HepG2 (cell line): ENCODE results near the gene SERHL2. TPM values are rescaled to one million over a fixed set of nuclear protein-coding genes. Genes with fewer than 3 reads are reported as not detected.
A peak's percentile ranks its signal among the peaks of the same experiment; 100 is the strongest.

Experiments
- CCDC6 ChIP-seq: sonication (generic); formaldehyde crosslinking; IDR thresholded peaks from 2 replicates; pipeline ENCODE4 v1.8.1; 2022; ENCODE audit warnings: mild to moderate bottlenecking, missing genetic modification reagents, moderate library complexity
- DMAP1 ChIP-seq: IDR thresholded peaks from 2 replicates; pipeline ENCODE4 v1.6.1; 2016
- ELF3 ChIP-seq: IDR thresholded peaks from 2 replicates; pipeline ENCODE4 v1.6.1; 2016; ENCODE audit warnings: missing genetic modification reagents, missing compliant biosample characterization
- GATAD2A ChIP-seq: IDR thresholded peaks from 2 replicates; pipeline ENCODE4 v1.6.1; 2016
- GTF2F1 ChIP-seq: fragments of 150-350 bp; IDR thresholded peaks from 2 replicates; pipeline ENCODE4 v1.6.1; 2014; ENCODE audit warnings: low read length
- HNRNPLL ChIP-seq: fragments of 200-400 bp; formaldehyde crosslinking; IDR thresholded peaks from 2 replicates; pipeline ENCODE4 v1.6.1; 2017; ENCODE audit warnings: mild to moderate bottlenecking, low read depth, low read length; ENCODE audit not compliant: poor library complexity, severe bottlenecking
- KAT8 ChIP-seq: IDR thresholded peaks from 2 replicates; pipeline ENCODE4 v1.6.1; 2016; ENCODE audit warnings: missing genetic modification reagents, missing compliant biosample characterization
- MAFF ChIP-seq: IDR thresholded peaks from 2 replicates; pipeline ENCODE4 v1.6.1; 2011; ENCODE audit warnings: low read depth, low read length, improper control_type of control experiment
- POLR2AphosphoS5 ChIP-seq: IDR thresholded peaks from 2 replicates; pipeline ENCODE4 v1.6.1; 2012; ENCODE audit warnings: low read depth, low read length
- RAD21 ChIP-seq: fragments of 450-650 bp; formaldehyde crosslinking; IDR thresholded peaks from 2 replicates; pipeline ENCODE4 v1.5.0; 2020; ENCODE audit warnings: mild to moderate bottlenecking
- RBFOX2 ChIP-seq: fragments of 200-400 bp; formaldehyde crosslinking; IDR thresholded peaks from 2 replicates; pipeline ENCODE4 v1.6.1; 2017; ENCODE audit warnings: low read depth, mild to moderate bottlenecking, low read length
- SALL1 ChIP-seq: sonication (generic); formaldehyde crosslinking; IDR thresholded peaks from 2 replicates; pipeline ENCODE4 v1.8.0; 2022; ENCODE audit warnings: mild to moderate bottlenecking, missing genetic modification reagents
- SMAD1 ChIP-seq: sonication (generic); formaldehyde crosslinking; IDR thresholded peaks from 2 replicates; pipeline ENCODE4 v1.4.0; 2020; ENCODE audit warnings: missing genetic modification reagents, low read depth, mild to moderate bottlenecking, borderline replicate concordance
- TBL1XR1 ChIP-seq: fragments of 150-350 bp; IDR thresholded peaks from 2 replicates; pipeline ENCODE4 v1.6.1; 2014; ENCODE audit warnings: borderline replicate concordance, low read length; ENCODE audit not compliant: partially characterized antibody
- ZNF160 ChIP-seq: sonication (generic); formaldehyde crosslinking; IDR thresholded peaks from 2 replicates; pipeline ENCODE4 v1.8.0; 2022; ENCODE audit warnings: mild to moderate bottlenecking, inconsistent platforms, missing genetic modification reagents
- ZNF180 ChIP-seq: sonication (generic); formaldehyde crosslinking; IDR thresholded peaks from 2 replicates; pipeline ENCODE4 v1.4.0; 2020; ENCODE audit warnings: low read depth, missing genetic modification reagents, borderline replicate concordance
- ZNF292 ChIP-seq: sonication (generic); formaldehyde crosslinking; IDR thresholded peaks from 2 replicates; pipeline ENCODE4 v1.8.1; 2022; ENCODE audit warnings: mild to moderate bottlenecking, low read depth, missing genetic modification reagents, borderline replicate concordance
- ZNF333 ChIP-seq: sonication (generic); formaldehyde crosslinking; IDR thresholded peaks from 2 replicates; pipeline ENCODE4 v1.4.0; 2020; ENCODE audit warnings: mild to moderate bottlenecking, missing genetic modification reagents, borderline replicate concordance
- ZNF501 ChIP-seq: sonication (generic); formaldehyde crosslinking; IDR thresholded peaks from 2 replicates; pipeline ENCODE4 v1.5.1; 2020; ENCODE audit warnings: mild to moderate bottlenecking, moderate library complexity, missing genetic modification reagents
- ZNF709 ChIP-seq: sonication (generic); formaldehyde crosslinking; IDR thresholded peaks from 2 replicates; pipeline ENCODE4 v1.5.0; 2020; ENCODE audit warnings: mild to moderate bottlenecking, missing genetic modification reagents
- ZNF776 ChIP-seq: sonication (generic); formaldehyde crosslinking; IDR thresholded peaks from 2 replicates; pipeline ENCODE4 v1.4.0; 2020; ENCODE audit warnings: mild to moderate bottlenecking, missing genetic modification reagents
- ZNF781 ChIP-seq: sonication (generic); formaldehyde crosslinking; IDR thresholded peaks from 2 replicates; pipeline ENCODE4 v1.5.1; 2020; ENCODE audit warnings: borderline replicate concordance, mild to moderate bottlenecking, missing genetic modification reagents; ENCODE audit errors: not compliant biosample characterization
- polyA plus RNA-seq, 8 experiments: library from polyadenylated mRNA; depleted of rRNA in 3 of 8; stranded (reverse) in 7 of 8; unstranded in 1 of 8; fragments of >200 nt; fragmentation: Illumina TruSeq in 4 of 8; extraction: Trizol in 4 of 8; gene quantifications; 2 replicates each; pipeline versions ENCODE4 v1.2.1 to v1.2.3, GENCODE V29; 2011 to 2016; ENCODE audit warnings: low read depth in 4 of 8, missing spikeins in 1 of 8, mixed read lengths in 1 of 8; ENCODE audit not compliant: insufficient read depth in 1 of 8
- total RNA-seq, 5 experiments: library from RNA; depleted of rRNA; stranded (reverse); fragments of >200 nt; fragmentation: Illumina TruSeq; extraction: Trizol; gene quantifications; 2 replicates each; pipeline ENCODE4 v1.2.3, GENCODE V29; 2016; ENCODE audit warnings: low read depth in 1 of 5
- TF ChIP-seq, protein P1 (sequence below): sonication (generic); formaldehyde crosslinking; IDR thresholded peaks from 2 replicates; pipeline ENCODE4 v1.5.0; 2020; ENCODE audit warnings: mild to moderate bottlenecking, missing genetic modification reagents, borderline replicate concordance
- TF ChIP-seq, protein P2 (sequence below): sonication (generic); formaldehyde crosslinking; conservative IDR thresholded peaks from 2 replicates; pipeline ENCODE4 v1.8.0; 2022; ENCODE audit warnings: mild to moderate bottlenecking, moderate library complexity, missing genetic modification reagents

SERHL2 gene
- total and polyA plus RNA-seq, 2 of the 13 experiments (the other 11 are each of a cell fraction or from before 2014, with no cell fraction given) = 1.0 to 1.8 TPM

DNA sequence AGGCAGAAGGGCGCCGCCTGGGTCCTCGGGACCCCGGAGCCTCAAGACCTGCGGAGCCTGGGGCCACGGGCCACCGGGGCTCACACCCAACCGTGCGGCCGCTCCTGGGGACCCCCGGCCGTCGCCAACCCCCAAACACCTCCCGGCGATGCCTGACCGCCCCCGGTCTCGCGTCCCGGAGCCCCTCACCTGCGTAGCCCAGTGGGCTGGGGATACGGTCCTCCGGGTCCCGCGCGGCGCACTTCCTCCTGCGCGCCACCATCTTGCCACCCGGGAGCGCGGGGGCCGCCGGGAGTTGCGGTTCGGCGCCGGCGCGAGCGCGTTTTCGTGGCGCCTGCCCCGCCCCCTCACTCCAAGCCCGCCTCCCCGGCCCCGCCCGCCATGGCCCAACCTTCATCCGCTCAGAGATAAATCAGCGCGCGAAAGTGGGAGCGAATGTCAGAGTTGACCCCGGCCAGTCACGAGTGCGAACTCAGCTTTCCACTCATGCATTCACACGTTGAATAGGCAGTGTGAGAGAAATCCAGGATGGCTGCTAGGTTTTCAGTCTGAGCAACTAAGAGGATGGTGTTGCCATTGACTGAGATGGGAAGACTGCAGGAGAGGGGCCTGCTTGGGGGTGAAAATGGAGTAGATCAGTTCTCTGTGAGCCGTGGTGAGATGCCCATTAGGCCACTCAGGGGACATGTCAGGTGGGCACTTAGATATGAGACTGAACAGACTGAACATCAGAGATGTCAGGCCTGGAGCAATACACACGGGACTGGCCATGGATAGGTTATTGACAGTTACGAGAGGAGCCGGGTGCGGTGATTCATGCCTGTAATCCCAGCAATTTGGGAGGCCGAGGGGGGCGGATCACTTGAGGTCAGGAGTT, 34.0 kb upstream of the SERHL2 start, which contains the start of gene RRP7A (continued):
- TF ChIP-seq POLR2AphosphoS5 (peak; percentile 58), RAD21 (peak; percentile 13; the same call in 1 of the 2 replicates), ZNF160 (0 out of 2 replicates have a peak, but pooled peaks have one; percentile 16), DMAP1 (CRISPR knock-in tag) (0 out of 2 replicates have a peak, but pooled peaks have one; percentile 39), ZNF333 (CRISPR knock-in tag) (peak; percentile 68; the same call in 1 of the 2 replicates), HNRNPLL (peak; percentile 20), ZNF709 (CRISPR knock-in tag) (peak; percentile 35; the same call in 1 of the 2 replicates), KAT8 (CRISPR knock-in tag) (0 out of 2 replicates have a peak, but pooled peaks have one; percentile 43), ELF3 (CRISPR knock-in tag) (peak; percentile 55; the same call in 1 of the 2 replicates), GATAD2A (no peak), SMAD1 (CRISPR knock-in tag) (0 out of 2 replicates have a peak, but pooled peaks have one; percentile 35), ZNF501 (CRISPR knock-in tag) (peak; percentile 53), ZNF180 (CRISPR knock-in tag) (no peak), MAFF (no peak), SALL1 (peak; percentile 25; the same call in 1 of the 2 replicates), ZNF776 (CRISPR knock-in tag) (0 out of 2 replicates have a peak, but pooled peaks have one; percentile 51), RBFOX2 (peak; percentile 83), TBL1XR1 (no peak), CCDC6 (CRISPR knock-in tag) (0 out of 2 replicates have a peak, but pooled peaks have one; percentile 17), GTF2F1 (no peak), ZNF781 (CRISPR knock-in tag) (no peak), ZNF292 (CRISPR knock-in tag) (0 out of 2 replicates have a peak, but pooled peaks have one; percentile 4)
- TF ChIP-seq, protein P1, sequence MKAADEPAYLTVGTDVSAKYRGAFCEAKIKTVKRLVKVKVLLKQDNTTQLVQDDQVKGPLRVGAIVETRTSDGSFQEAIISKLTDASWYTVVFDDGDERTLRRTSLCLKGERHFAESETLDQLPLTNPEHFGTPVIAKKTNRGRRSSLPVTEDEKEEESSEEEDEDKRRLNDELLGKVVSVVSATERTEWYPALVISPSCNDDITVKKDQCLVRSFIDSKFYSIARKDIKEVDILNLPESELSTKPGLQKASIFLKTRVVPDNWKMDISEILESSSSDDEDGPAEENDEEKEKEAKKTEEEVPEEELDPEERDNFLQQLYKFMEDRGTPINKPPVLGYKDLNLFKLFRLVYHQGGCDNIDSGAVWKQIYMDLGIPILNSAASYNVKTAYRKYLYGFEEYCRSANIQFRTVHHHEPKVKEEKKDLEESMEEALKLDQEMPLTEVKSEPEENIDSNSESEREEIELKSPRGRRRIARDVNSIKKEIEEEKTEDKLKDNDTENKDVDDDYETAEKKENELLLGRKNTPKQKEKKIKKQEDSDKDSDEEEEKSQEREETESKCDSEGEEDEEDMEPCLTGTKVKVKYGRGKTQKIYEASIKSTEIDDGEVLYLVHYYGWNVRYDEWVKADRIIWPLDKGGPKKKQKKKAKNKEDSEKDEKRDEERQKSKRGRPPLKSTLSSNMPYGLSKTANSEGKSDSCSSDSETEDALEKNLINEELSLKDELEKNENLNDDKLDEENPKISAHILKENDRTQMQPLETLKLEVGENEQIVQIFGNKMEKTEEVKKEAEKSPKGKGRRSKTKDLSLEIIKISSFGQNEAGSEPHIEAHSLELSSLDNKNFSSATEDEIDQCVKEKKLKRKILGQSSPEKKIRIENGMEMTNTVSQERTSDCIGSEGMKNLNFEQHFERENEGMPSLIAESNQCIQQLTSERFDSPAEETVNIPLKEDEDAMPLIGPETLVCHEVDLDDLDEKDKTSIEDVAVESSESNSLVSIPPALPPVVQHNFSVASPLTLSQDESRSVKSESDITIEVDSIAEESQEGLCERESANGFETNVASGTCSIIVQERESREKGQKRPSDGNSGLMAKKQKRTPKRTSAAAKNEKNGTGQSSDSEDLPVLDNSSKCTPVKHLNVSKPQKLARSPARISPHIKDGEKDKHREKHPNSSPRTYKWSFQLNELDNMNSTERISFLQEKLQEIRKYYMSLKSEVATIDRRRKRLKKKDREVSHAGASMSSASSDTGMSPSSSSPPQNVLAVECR (CRISPR knock-in tag) = peak; percentile 66
- TF ChIP-seq, protein P2, sequence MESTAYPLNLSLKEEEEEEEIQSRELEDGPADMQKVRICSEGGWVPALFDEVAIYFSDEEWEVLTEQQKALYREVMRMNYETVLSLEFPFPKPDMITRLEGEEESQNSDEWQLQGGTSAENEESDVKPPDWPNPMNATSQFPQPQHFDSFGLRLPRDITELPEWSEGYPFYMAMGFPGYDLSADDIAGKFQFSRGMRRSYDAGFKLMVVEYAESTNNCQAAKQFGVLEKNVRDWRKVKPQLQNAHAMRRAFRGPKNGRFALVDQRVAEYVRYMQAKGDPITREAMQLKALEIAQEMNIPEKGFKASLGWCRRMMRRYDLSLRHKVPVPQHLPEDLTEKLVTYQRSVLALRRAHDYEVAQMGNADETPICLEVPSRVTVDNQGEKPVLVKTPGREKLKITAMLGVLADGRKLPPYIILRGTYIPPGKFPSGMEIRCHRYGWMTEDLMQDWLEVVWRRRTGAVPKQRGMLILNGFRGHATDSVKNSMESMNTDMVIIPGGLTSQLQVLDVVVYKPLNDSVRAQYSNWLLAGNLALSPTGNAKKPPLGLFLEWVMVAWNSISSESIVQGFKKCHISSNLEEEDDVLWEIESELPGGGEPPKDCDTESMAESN (CRISPR knock-in tag) = peak; percentile 54; the same call in 1 of the 2 replicates
